HG02678 (cell line): ENCODE data around the gene LSS.
A peak's percentile ranks its signal among the peaks of the same experiment; 100 is the strongest.
"Not testable (repeated sequence)": the region's sequence is repeated elsewhere in the genome, so short reads cannot be mapped to it uniquely, and the experiment has no call there.

Source experiments
- ATAC-seq: cut with Tn5 transposase; IDR thresholded peaks from one replicate; pipeline ENCODE4 v1.9.1; 2021; ENCODE audit warnings: mild to moderate bottlenecking, moderate library complexity; ENCODE audit not compliant: unreplicated experiment

LSS gene

DNA sequence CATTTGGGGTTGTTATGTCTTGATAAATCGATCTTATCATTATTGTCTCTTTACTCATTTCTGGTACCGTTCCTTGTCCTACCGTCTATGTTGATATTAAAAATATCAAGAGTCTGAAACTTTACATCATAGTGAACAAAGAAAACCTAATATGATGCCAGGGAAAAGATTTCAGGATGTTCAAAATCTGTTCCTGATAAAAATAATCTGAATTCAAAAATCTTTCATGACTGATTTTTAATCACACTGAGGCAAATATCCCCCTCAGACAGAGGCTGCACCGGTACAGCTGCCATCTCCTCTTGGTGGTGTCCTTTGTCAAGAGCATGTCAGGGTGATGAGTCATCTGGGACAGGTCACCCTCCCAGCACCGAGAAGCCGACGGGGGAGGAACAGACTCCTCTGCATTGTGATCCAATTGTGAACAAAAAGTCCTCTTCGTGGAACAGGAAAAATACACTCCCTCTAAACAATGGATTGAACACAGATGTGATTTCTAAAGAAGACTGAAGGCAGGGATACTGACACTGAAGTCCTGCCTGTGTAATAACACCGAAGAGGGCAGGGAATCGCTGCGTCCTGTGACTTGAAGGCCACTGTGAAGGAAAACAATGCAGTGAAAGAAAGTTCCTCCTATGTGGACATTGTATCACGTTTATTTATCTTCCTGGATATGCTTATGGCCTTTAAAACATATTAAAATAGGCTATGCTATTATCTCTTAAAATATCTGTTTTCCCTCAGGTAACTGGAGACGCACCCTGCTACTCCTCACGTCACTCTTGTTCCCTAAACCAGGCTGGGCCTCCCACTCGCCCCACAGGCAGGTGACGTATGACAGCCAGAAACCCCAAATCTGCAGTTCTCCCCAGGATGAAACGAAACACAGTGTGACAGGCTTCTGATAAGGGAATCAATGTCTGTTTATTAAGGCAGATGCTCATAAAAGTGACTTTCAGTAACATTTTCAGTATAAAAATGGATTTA lies 40.1 kb downstream of the LSS start:
- no peak for ATAC-seq

DNA sequence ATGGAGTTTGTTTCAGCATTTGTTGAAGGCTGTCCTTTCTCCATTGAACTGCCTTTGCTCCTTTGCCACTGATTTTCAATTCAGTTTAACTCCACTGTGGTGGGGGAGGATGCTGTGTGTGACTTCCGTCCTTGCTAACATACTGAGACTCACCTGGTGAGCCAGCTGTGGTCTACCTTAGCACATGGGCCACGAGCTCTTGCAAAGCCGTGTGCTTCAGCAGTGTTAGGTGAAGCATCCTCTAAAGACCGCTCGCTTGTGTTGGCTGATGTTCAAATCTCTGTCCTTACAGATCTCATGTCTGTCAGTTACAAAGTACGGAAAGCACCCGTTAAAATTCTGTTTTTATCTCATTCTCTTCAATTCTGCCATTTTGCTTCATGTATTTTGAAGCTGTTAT lies 40.8 kb downstream of the LSS start:
- no peak for ATAC-seq

DNA sequence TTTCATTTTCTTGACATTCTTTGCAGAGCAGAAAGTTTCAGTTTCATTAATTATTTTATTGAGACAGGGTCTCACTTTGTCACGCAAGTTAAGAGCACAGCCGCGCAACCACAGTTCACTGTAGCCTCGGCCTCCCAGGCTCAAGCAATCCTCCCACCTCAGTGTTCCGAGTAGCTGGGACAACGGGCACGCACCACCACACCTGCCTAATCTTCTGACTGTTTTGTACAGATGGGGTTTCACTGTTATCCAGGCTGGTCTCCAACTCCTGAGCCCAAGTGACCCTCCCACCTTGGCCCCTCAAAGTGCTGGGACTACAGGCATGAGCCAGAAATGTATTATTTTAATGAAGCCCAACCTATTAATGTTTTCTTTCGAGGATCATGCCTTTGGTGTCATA lies 41.3 kb downstream of the LSS start:
- ATAC-seq, result no peak

DNA sequence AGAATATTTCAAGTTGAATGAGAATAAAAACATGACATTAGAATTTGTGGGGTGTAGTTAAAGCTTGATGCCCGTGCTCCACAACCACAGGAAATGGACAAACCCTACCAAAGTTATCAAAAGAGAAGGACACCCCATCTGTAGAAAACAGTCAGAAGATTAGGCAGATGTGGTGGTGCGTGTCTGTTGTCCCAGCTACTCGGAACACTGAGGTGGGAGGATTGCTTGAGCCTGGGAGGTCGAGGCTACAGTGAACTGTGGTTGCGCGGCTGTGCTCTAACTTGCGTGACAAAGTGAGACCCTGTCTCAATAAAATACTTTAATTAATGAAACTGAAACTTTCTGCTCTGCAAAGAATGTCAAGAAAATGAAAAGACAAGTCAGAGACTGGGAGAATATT lies 42.9 kb downstream of the LSS start:
- ATAC-seq, result no peak

DNA sequence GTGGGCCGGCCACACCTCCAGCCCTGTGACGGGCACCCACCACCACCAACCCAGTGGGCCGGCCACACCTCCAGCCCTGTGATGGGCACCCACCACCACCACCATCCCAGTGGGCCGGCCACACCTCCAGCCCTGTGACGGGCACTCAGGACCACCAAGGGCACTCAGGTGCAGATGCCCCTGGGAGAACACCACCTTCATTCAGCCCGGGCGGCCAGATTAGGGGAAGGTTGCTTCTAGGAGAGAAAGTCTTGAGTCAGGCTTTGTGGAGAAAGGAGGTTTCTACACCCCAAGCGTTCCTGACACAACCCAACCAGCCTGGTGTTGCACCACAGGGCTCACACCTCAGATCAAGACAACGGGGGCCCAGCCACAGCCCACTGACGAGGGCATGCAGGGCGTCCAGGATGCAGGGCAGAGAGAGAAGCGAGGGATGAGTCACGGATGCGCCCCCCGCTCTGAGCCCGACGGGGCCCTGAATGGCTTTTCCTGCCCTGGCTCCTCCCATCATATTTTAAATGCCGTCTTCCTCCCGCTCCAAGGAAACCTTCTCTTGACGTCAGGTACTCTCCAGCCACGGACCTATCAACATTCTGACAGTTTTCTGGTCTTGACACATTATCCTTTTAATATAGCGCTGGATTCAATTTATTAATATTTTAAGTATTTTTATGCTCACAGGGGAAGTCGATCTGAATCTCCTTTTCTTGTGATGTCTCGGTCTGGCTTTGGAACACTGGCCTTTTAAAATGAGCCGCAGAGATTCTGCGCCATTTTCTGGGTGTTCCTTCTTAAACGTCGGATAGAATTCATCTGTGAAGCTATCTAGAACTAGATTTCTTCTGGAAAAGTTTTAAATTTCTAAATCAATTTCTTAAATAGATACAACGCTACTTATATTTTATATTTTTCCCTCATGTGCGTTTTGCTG lies 43.7 kb downstream of the LSS start:
- ATAC-seq, result peak; percentile 65

DNA sequence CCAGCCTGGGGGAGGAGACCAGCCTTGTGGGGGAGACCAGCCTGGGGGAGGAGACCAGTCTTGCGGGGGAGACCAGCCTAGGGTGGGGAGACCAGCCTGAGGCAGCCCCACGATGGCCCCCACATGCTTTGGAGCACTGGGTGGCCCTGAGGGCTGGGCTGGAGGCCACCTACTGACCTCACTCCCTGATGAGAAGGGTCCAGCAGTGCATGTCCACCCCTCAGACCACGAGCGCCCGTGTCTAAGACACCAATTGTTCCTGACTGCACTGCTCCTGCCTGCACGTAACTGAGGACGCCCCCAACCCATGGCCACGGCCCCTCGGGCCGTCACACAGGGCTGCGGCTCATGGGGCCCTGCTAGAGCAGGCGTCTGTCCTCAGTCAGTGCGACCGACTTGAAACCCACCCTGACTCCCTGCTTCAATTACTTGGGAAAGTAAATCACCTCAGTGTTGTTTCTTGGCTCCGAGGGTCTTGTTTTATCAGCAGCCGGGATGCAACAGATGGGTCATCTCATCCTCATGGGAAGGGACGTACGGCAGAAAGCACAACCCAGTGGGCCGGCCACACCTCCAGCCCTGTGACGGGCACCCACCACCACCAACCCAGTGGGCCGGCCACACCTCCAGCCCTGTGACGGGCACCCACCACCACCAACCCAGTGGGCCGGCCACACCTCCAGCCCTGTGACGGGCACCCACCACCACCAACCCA lies 44.5 kb downstream of the LSS start, which contains the start of gene SPATC1L:
Gene SPATC1L (minus strand): TSS at position 550 of the 715 bp plus-strand sequence. CDS start 1,643 bp downstream, outside the sequence.
- peak; percentile 58 for ATAC-seq

DNA sequence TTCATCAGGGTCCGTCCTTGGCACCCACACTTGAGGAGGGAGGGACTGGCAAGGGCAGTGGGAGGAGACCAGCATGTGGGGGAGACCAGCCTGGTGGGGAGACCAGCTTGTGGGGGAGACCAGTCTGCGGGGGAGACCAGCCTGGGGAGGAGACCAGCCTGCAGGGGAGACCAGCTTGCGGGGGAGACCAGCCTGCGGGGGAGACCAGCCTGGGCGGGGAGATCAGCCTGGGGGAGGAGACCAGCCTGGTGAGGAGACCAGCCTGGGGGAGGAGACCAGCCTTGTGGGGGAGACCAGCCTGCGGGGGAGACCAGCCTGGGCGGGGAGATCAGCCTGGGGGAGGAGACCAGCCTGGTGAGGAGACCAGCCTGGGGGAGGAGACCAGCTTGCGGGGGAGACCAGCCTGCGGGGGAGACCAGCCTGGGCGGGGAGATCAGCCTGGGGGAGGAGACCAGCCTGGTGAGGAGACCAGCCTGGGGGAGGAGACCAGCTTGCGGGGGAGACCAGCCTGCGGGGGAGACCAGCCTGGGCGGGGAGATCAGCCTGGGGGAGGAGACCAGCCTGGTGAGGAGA lies 45.2 kb downstream of the LSS start:
- ATAC-seq, result not testable (repeated sequence)

DNA sequence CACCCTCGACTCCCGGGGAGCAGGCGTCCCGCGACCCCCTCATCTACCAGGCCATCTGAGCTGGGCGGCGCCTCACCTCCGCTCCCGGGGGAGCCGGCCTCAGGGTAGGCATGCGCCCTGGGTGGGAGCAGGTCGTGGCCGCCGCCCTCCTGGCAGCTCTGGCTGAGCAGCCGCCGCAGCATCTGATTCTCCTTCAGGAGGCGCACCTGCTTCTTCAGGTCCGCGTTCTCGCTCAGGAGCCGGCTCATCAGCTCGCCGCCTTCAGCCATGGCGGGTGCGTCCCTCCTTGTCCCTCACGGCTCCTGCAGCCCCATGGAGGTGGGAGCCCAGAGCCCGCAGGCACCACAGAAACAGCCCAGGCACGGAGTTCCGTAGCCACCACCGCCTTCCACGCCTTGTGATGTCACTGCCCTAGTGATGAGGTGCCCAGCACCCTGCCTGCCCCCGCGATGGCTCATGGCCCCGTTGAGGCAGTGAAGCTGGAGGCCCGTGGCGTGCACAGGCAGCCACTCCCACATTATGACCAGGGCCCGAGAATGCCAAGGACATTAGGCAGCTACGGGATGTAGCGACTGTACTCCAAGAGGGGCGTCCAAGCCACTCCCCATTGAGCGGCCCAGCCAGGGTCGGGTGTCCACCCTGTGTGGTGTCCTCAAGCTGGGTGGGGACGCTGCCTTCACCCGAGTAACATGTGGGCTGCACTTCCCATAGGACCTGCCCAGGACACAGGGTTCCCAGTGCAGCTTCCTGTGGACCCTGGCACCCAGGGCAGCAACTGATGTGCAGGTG lies 45.8 kb downstream of the LSS start:
- no peak for ATAC-seq

DNA sequence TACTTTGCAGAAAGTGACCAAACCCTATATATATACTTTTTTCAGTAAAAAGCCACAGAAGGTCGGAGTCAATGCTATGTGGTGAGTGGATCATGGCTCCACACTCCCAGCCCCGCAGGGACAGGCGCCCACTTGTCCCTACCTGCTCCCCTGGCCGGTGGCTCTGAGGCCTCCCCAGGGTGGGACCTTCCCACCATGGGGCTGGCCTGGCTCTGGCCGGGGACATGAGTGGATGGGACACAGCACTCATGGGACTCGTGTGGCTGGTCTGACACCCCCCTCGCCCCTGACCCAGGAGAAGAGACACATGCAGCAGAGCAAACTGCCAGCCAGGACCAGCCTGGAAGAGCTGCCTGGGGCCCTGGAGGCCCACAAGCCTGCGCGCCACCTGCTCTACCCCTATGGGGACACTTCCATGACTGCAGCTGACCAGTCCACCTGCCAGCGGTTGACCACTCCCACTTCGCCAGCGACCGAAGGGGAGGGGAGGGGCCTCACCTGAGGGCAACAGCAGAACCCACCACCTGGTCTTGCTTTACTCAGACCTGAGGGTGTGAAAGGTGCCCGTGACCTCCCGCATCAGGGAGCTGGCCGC lies 46.5 kb downstream of the LSS start:
- ATAC-seq, result no peak

DNA sequence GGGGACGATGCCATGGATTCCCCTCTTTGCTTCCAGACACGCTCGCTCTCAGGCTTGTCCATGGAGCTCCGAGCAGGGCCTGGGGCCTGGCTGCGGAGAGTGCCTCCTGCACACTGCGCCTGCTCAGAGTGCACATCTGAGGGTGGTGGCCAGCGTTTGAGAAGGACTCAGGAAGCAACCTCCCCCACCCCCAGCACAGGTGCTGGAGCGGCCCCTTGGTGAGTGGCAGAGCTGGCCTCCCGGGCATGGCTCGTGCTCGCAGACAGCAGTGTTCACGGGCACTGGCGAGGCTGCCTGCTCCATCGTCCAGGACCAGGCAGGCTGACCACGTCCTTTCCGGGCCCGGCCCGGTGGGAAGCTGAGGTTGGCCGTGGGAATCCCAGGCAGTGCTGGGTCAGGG lies 47.1 kb downstream of the LSS start:
- no peak for ATAC-seq

DNA sequence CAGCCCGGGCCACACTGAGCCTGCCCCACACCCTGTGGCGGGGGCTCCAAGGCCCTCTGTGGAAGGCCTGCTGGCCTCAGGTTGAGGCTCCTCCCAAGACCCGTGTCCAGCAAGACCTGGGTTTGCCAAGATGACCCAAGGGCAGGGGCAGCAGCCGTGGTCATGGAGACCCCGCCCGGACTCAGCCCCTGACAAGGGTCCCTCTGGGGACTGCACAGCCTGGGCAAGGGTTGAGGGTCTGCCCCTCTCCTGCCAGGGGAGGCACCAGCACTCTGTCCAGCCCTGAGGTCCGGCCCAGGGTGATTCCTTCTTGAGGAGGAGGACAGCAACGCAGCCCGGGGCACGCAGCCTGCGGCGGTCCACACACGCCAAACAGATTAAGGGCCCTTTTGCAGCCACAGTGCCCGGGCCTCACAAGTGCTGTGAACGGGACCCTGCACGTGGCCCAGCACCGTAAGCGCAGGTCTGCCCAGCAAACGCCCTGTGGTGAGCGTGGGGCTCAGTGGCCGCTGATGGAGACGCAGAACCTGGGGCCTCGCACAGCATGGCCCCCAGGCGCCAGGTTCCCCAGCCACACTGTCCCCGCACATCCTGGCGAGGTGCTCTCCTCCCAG lies 47.7 kb downstream of the LSS start:
- ATAC-seq, result no peak

DNA sequence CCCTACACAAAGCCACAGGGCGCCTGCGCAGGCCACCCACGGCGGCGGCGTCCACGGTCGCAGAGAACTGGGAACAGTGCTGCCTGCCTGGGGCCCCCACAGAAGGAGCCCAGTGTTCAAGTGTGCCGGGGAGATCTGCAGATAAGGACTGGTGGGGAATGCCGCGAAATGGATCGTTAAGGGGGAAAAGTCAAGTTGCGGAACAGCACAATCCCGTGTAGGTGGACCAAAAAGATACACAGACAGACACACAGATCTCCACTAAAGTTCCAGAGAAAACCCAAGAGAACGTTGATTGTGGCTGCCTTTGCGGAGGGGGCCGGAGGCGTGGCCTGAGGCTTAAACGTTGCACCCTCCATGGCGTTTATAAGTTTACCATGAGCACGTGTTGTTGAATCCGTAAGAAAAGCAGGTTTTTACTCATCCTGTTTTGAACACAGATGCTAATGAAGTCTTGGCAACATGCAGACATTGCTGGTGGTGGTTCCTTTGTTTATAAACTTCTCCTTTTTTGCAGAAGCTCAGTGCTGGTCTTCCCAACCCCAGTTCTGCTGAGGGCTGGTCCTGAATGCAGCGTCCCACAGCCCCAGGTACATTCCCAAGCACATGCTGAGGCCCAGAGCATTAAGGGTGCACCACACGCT lies 48.4 kb downstream of the LSS start:
- no peak for ATAC-seq

DNA sequence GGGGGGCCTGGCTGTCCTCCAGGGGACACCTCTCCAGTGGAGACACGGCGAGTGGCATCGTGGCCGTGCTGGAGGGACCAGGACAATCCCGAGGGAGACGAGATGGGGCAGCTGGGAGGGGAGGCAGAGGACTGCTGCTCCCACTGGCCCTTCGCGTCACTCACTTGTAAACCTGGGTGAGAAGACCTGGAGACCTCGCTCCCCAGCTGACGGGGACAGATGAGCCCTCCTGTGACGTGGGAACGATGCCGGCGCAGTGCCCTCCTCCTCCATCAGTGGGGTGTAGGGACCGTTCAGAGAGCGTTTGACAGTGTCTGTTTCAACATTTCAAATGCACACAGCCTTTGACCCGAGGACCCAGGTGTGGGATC lies 48.9 kb downstream of the LSS start:
- no peak for ATAC-seq

DNA sequence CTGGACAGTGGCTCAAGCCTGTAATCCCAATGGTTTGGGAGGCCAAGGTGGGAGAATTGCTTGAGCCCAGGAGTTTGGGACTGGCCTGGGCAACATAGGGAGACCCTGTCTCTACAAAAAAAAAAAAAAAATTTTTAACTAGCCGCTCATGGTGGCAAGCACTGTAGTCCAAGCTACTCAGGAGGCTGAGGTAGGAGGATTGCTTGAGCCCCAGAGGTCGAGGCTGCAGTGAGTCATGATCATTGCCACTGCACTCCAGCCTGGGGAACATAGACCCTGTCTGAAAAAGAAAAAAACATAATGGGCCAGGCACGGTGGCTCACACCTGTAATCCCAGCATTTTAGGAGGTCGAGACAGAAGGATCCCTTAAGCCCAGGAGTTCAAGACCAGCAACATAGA lies 49.6 kb downstream of the LSS start:
- no peak for ATAC-seq

DNA sequence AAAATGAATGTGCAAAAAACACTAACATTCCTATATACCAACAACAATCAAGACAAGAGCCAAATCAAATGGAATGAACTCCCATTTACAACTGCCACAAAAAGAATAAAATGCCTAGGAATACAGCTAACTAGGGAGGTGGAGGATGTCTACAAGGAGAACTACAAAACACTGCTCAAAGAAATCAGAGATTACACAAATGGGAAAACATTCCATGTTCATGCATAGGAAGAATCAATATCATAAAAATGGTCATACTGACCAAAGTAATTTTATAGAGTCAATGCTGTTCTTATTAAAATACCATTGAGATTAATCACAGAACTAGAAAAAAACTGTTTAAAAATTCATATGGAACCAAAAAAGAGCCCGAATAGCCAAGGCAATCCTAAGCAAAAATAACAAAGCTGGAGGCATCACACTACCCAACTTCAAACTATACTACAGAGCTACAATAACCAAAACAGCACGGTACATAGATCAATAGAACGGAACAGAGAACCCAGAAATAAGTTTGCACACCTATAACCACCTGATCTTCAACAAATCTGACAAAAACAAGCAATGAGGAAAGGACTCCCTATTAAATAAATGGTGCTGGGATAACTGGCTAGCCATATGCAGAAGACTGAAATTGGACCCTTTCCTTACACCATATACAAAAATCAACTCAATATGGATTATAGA lies 52.0 kb downstream of the LSS start:
- not testable (repeated sequence) for ATAC-seq

DNA sequence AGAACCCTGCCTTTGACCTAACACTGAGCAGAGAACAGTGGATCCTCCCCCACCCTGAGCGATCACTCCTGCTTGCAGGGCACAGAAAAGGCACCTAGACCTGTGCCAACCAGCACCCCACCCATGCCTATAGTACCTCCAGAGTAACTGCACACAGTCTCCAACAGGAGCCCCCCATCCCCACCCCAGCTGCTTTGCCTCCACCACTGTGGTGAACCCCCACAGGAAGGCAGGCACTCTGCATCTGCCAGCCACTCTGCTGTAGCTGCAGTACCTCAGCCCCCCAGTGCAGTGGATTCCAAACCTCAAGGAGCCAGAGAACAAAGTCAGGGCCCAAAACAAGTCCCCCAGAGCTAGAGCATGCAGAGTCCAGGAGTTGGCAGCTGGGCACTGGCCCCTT lies 55.0 kb downstream of the LSS start:
- no peak for ATAC-seq

DNA sequence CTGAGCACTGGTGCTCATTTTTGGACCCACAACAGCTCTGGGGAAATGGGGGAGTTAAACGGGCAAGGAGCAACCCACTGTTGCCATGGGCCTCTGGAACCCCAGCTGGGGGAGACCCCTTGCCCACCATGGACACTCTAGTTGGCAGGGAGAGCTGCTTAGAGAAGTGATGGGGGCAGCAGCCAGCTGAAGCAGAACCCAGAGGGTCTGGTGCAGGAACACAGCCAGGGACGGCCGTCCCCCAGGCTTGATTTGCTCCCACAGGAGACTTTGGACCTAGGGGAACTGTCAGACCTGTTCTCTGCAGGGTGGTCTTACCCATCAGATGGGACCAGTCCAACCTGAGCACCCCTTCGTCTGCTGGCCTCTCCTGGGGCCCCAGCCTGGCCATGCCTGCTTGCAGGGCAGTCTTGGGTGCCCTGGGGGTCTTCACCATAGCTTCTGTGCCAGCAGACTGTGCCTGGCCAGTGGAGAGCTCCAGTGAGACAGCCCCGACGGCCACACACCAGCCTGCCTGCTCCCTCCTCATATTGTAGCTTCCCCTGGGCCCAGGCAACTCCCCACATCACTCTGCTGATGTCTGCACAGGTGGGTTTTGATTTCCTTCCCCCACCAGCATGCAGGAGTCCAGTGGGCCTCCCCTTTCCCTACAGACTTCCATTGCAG lies 55.6 kb downstream of the LSS start:
- no peak for ATAC-seq
